MV-4-11 (cell line): Measurements from ENCODE around the gene RNU7-1.

Source experiments
- DNase-seq: peaks from one replicate; lab custom pipeline; 2025; lab: John Stamatoyannopoulos, UW

The RNU7-1 gene

GRCh38 chr12:6953442-6954315 lies 10.1 kb downstream of the RNU7-1 start:
- peak; percentile 98 for DNase-seq

DNA sequence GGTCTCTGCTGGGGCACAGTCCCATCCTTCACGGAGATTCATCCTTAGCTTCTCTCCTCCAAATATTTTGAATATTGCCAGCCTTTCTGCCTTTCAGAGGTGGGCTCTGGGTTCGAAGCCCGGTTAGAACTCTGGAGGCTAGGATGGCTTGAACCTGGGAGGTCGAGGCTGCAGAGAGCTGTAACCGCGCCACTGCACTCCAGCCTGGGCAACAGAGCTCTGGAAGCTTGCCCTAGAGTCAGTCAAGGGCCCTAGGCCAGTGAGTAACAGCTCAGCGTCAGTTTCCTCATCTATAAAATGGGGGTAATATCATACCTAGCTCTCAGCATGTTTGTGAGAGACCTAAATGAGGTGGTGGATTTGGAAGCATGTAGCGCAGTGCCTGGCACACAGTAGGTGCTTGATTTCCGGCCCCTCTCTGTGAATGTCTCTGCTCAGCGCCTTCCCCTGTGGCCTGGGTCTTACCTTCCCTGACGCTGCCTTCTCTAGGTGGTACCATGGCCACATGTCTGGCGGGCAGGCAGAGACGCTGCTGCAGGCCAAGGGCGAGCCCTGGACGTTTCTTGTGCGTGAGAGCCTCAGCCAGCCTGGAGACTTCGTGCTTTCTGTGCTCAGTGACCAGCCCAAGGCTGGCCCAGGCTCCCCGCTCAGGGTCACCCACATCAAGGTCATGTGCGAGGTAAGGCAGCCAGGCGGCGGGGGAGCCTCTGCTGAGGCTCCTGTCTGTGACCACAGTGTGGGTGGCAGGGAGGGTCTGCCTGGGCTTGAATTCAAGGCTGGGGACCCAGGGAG lies 10.9 kb downstream of the RNU7-1 start:
- DNase-seq = no peak

DNA sequence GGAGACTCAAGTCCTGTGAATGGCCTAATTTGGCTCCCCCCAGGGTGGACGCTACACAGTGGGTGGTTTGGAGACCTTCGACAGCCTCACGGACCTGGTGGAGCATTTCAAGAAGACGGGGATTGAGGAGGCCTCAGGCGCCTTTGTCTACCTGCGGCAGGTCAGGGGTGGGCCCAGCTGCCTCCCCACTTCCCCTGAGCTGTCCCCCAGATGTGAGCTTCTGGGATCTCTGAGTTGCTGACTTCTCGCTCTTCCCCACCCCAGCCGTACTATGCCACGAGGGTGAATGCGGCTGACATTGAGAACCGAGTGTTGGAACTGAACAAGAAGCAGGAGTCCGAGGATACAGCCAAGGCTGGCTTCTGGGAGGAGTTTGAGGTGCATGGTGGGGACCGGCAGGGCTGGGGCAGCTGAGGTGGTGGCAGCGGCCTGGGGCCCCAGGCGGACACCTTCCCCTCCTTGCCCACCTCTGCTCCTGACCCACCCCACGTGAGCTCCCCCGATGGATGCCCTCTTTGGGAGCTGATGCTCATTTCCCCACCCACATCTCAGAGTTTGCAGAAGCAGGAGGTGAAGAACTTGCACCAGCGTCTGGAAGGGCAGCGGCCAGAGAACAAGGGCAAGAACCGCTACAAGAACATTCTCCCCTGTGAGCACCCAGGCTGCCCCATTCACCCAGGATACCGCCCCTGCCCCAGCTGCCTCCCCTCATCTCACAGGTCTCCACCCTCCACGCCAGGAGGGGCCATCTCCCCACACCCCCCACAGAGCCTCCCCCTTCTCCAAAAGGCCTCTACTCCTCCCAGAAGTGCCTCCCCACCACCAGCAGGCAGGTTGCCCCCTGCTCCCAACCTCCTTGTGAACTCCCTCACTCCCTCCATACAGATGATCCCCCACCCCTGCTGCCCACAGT lies 11.7 kb downstream of the RNU7-1 start:
- DNase-seq = no peak

- peak; percentile 39 for DNase-seq
These were observed 12.6 kb downstream of the RNU7-1 start for GRCh38 chr12:6956021-6956727.

GRCh38 chr12:6957151-6957701 lies 13.6 kb downstream of the RNU7-1 start:
- DNase-seq = no peak

- DNase-seq = no peak
These were observed 14.4 kb downstream of the RNU7-1 start for GRCh38 chr12:6957741-6958608.

GRCh38 chr12:6958609-6959057 lies 15.0 kb downstream of the RNU7-1 start:
- DNase-seq = peak; percentile 81

DNA sequence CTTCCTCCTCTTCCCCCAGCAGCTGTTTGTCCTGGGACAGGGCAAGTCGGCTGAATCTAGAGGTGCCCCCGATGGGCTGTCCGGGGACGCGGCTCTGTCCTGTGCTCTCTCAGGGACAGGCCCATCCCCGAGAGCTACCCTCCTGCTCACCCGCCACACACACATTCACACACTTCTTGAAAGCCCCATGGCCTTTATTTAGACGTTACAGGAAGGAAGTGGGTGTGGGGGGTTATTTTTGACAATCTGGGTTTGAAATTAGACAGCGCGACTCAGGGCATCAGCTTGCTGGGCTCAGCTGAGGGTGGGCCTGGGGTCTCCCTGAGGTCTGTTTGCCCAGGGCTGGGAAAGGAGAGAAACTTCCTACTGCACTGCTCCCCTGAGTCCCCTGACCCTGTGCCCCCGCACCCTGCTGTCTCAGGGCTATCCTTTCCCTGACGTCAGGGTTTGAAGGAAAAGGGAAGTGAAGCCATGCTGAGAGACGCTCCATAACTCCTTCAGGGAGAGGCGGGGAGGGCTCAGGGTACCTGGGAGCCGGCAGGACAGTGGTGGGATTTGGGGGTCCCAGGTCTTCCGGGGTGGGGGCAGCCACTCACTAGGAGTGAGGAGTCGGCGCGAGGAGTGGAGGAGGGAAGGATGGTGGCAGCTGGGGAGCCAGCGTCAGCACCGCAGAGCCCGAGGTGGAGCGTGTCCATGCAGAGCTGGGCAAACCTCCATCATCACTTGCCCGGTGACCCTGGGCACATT lies 15.6 kb downstream of the RNU7-1 start:
- DNase-seq = peak; percentile 94

GRCh38 chr12:6959805-6960592 lies 16.4 kb downstream of the RNU7-1 start:
- no peak for DNase-seq

GRCh38 chr12:6960593-6961277 lies 17.1 kb downstream of the RNU7-1 start:
- peak; percentile 63 for DNase-seq

GRCh38 chr12:6961278-6961694 lies 17.7 kb downstream of the RNU7-1 start:
- DNase-seq = peak; percentile 87

DNA sequence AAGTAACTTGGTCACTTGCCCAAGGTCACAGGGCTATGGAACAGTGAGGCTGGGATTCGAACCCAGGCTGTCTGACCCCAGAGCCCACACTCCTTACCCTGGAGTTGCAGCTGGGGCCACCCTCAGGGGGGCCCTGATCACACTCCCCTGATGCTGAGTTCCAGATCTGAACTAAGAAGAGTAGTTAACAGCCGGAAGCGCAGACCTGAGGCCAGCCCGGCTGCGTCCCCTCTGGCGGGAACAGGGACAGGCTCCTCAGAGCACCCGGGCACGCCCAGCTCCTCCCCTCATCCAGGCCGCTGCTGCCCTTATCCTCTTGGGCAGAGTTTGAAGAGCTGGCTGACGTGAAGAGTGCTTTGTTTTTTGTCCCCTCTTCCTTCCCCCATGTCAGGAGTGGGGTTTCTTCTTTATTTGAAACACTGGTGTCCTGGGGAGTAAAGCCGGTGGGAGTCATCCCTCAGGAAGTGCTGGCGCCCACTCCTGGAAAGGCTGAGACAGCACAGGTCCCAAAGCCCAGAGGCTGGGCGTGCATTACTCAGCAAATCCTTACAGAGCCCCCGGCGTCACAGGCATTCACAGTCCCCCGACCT lies 18.2 kb downstream of the RNU7-1 start:
- DNase-seq = peak; percentile 86

- DNase-seq = no peak
These were observed 18.8 kb downstream of the RNU7-1 start for GRCh38 chr12:6962285-6963015.

- no peak for DNase-seq
These were observed 19.6 kb downstream of the RNU7-1 start for GRCh38 chr12:6963016-6963731.

- DNase-seq = no peak
These were observed 20.3 kb downstream of the RNU7-1 start for GRCh38 chr12:6963791-6964413.

DNA sequence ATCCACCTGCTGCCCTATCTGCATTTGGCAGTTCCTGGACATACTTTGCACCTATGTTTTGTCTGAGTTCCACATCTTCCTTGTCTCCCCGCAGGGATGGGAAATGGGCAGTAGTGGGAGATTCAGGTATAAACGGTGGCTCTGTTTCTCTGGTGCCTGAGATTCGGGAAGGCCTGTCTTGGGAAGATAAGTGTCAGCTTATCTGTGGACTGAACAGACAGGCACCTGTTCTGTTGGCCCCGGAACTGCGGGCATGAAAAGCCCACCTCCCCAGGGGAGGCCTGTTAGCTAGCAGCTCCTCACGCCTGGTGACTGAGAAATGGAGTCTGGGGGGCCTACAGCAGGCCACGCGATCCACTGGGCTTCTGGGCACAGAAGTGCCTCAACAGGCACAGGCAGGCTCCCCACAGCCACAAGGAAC lies 21.0 kb downstream of the RNU7-1 start:
- DNase-seq = no peak
